Calu3 (cell line): ENCODE data around the gene RTTN. TPM values are rescaled to one million over a fixed set of nuclear protein-coding genes. Genes with fewer than 3 reads are reported as not detected.

ENCODE experiments used
- BruUV-seq: library from RNA; stranded (reverse); fragments of 400-500 nt; replicated peaks from 2 replicates; lab custom pipeline; 2021; lab: Mats Ljungman, UMichigan
- CTCF ChIA-PET: fragments of 300-600 bp; sonication (Branson Sonifier 250); formaldehyde crosslinking; loops from one replicate; lab custom pipeline; 2022; ENCODE audit warnings: antibody characterized with exemption; lab: Charles Lee
- DNase-seq: peaks from one replicate; pipeline ENCODE4 v3.0.0; 2022
- H3K27ac Mint-ChIP-seq: one replicate; pipeline ENCODE4 v1.8.0; 2022; ENCODE audit warnings: mixed read lengths; ENCODE audit not compliant: unreplicated experiment
- H3K27me3 Mint-ChIP-seq: one replicate; pipeline ENCODE4 v1.8.0; 2022; ENCODE audit warnings: mixed read lengths; ENCODE audit not compliant: unreplicated experiment
- H3K36me3 Mint-ChIP-seq: one replicate; pipeline ENCODE4 v1.8.0; 2022; ENCODE audit warnings: mild to moderate bottlenecking, moderate library complexity, mixed read lengths; ENCODE audit not compliant: insufficient read depth, unreplicated experiment
- H3K4me1 Mint-ChIP-seq: one replicate; pipeline ENCODE4 v1.8.0; 2022; ENCODE audit warnings: mild to moderate bottlenecking, low read depth, mixed read lengths; ENCODE audit not compliant: unreplicated experiment
- H3K4me3 Mint-ChIP-seq: one replicate; pipeline ENCODE4 v1.8.0; 2022; ENCODE audit warnings: mild to moderate bottlenecking, low read depth, moderate library complexity, mixed read lengths; ENCODE audit not compliant: unreplicated experiment
- H3K9me3 Mint-ChIP-seq: one replicate; pipeline ENCODE4 v1.8.0; 2022; ENCODE audit warnings: low read depth, mixed read lengths; ENCODE audit not compliant: unreplicated experiment
- intact Hi-C: fragments of 100-400 bp; cut with micrococcal nuclease; formaldehyde crosslinking; loops from one replicate; pipeline ENCODE4 v1.10.0; 2022; ENCODE audit not compliant: unreplicated experiment
- total RNA-seq: library from RNA; stranded (reverse); gene quantifications from 2 replicates; pipeline ENCODE4 v1.2.3, GENCODE V29; 2022
- TF ChIP-seq, protein P1 (sequence below): fragments of 200-600 bp; IDR thresholded peaks from one replicate; pipeline ENCODE4 v1.8.0; 2022; ENCODE audit warnings: antibody characterized with exemption; ENCODE audit not compliant: unreplicated experiment

RTTN gene
- total RNA-seq, 1 experiment from 2014 or later: 22.7 TPM

- Mint-ChIP-seq H3K27ac (no peak overlapping the region), H3K9me3 (no peaks in the 10 kb centered on the region), H3K36me3 (peaks cover 6% of the 10 kb centered on the region), H3K4me1 (no peaks in the 10 kb centered on the region), H3K4me3 (no peak overlapping the region), H3K27me3 (no peaks in the 10 kb centered on the region)
- TF ChIP-seq, protein P1, sequence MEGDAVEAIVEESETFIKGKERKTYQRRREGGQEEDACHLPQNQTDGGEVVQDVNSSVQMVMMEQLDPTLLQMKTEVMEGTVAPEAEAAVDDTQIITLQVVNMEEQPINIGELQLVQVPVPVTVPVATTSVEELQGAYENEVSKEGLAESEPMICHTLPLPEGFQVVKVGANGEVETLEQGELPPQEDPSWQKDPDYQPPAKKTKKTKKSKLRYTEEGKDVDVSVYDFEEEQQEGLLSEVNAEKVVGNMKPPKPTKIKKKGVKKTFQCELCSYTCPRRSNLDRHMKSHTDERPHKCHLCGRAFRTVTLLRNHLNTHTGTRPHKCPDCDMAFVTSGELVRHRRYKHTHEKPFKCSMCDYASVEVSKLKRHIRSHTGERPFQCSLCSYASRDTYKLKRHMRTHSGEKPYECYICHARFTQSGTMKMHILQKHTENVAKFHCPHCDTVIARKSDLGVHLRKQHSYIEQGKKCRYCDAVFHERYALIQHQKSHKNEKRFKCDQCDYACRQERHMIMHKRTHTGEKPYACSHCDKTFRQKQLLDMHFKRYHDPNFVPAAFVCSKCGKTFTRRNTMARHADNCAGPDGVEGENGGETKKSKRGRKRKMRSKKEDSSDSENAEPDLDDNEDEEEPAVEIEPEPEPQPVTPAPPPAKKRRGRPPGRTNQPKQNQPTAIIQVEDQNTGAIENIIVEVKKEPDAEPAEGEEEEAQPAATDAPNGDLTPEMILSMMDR: no peak
- DNase-seq: no peak
- CTCF ChIA-PET: no interaction called here
- no TSS peak for BruUV-seq
- intact Hi-C loops: no loop called here
Observed at GRCh38 chr18:70021043-70021442, 184.4 kb downstream of the RTTN start.

GRCh38 chr18:70019991-70020390 lies 185.5 kb downstream of the RTTN start:
- no peak for DNase-seq
- TF ChIP-seq, protein P1: no peak
- no peaks in the 10 kb centered on the region for H3K4me1 Mint-ChIP-seq
- no peak overlapping the region for H3K27ac Mint-ChIP-seq
- CTCF ChIA-PET: no interaction called here
- H3K4me3 Mint-ChIP-seq: no peak overlapping the region
- intact Hi-C loops: no loop called here
- no TSS peak for BruUV-seq
- no peaks in the 10 kb centered on the region for H3K9me3 Mint-ChIP-seq
- H3K27me3 Mint-ChIP-seq: no peaks in the 10 kb centered on the region
- H3K36me3 Mint-ChIP-seq: peaks cover 6% of the 10 kb centered on the region

- H3K36me3 Mint-ChIP-seq: peaks cover 2% of the 10 kb centered on the region
- TF ChIP-seq, protein P1: no peak
- BruUV-seq: no TSS peak
- intact Hi-C loops: no loop called here
- no peak overlapping the region for H3K27ac Mint-ChIP-seq
- H3K4me3 Mint-ChIP-seq: no peak overlapping the region
- DNase-seq: no peak
- H3K4me1 Mint-ChIP-seq: no peaks in the 10 kb centered on the region
- no peaks in the 10 kb centered on the region for H3K9me3 Mint-ChIP-seq
- CTCF ChIA-PET: no interaction called here
- no peaks in the 10 kb centered on the region for H3K27me3 Mint-ChIP-seq
Observed at GRCh38 chr18:70019136-70019535, 186.4 kb downstream of the RTTN start.

GRCh38 chr18:70015127-70015526 lies 190.4 kb downstream of the RTTN start:
- TF ChIP-seq, protein P1: no peak
- Mint-ChIP-seq H3K27ac (no peak overlapping the region), H3K4me3 (no peak overlapping the region), H3K27me3 (no peaks in the 10 kb centered on the region), H3K4me1 (no peaks in the 10 kb centered on the region), H3K36me3 (no peaks in the 10 kb centered on the region), H3K9me3 (peaks cover 4% of the 10 kb centered on the region)
- intact Hi-C loops: no loop called here
- DNase-seq: no peak
- no TSS peak for BruUV-seq
- CTCF ChIA-PET: no interaction called here

DNA sequence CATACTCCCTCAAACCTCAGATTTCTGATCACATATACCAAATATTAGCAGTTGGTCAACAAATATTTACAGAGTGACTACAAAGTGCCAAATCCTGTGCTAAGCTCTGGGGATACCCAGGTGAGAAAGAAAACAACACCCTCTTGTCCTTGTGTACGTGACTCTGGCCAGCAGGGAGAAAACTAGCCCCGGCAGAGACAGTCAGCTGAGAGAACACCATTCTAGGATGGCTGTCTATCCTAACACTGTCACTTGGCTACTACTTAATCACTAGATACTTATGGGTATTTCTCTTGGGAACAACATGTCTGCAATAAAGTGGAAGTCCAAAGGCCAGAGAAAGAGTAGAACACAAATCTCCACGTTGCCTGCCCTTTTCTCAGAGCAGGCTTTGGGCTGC lies 199.9 kb downstream of the RTTN start:
- Mint-ChIP-seq H3K4me1 (no peaks in the 10 kb centered on the region), H3K9me3 (peaks cover 8% of the 10 kb centered on the region), H3K4me3 (no peak overlapping the region), H3K27ac (no peak overlapping the region), H3K27me3 (no peaks in the 10 kb centered on the region), H3K36me3 (no peaks in the 10 kb centered on the region)
- intact Hi-C loops: no loop called here
- CTCF ChIA-PET: no interaction called here
- DNase-seq: no peak
- TF ChIP-seq, protein P1: no peak
- BruUV-seq: no TSS peak
